ENCODE results near the gene KDM6A.

DNA sequence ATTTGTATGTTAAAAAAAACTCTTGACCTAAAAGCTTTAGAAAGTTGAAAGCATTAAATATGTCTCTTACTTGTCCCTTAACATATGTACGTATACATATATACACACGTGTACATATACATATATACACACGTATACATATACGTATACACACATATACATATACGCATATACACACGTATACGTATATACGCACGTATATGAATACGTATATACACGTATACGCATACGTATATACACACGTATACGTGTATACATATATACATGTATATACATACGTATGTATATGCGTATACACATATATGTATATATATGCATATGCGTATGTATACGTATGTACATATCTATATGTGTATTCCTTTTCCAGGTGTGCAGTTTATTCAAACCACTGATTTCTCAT is 3.8 kb downstream of the KDM6A start:
- TF ChIP-seq, protein P1, sequence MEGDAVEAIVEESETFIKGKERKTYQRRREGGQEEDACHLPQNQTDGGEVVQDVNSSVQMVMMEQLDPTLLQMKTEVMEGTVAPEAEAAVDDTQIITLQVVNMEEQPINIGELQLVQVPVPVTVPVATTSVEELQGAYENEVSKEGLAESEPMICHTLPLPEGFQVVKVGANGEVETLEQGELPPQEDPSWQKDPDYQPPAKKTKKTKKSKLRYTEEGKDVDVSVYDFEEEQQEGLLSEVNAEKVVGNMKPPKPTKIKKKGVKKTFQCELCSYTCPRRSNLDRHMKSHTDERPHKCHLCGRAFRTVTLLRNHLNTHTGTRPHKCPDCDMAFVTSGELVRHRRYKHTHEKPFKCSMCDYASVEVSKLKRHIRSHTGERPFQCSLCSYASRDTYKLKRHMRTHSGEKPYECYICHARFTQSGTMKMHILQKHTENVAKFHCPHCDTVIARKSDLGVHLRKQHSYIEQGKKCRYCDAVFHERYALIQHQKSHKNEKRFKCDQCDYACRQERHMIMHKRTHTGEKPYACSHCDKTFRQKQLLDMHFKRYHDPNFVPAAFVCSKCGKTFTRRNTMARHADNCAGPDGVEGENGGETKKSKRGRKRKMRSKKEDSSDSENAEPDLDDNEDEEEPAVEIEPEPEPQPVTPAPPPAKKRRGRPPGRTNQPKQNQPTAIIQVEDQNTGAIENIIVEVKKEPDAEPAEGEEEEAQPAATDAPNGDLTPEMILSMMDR (IDR thresholded peaks at IDR 0.05): no peak
- TF ChIP-seq POLR2A (IDR thresholded peaks at IDR 0.05): no peak

Measured in body of pancreas (tissue), 4 donors.